MCF 10A (cell line): Measurements from ENCODE around the gene OR4F15. TPM values are rescaled to one million over a fixed set of nuclear protein-coding genes. Genes with fewer than 3 reads are reported as not detected.
"Not testable (repeated sequence)": the region's sequence is repeated elsewhere in the genome, so short reads cannot be mapped to it uniquely, and the experiment has no call there.

Source experiments
- Bru-seq: library from RNA; stranded (reverse); fragments of 400-500 nt; gene quantifications from one replicate; lab custom pipeline; 2021; lab: Mats Ljungman, UMichigan
- BruChase-seq, 2 experiments: library from RNA; stranded (reverse); fragments of 400-500 nt; gene quantifications; one replicate each; lab custom pipeline; 2021; lab: Mats Ljungman, UMichigan
- BruUV-seq: library from RNA; stranded (reverse); fragments of 400-500 nt; replicated peaks from 2 replicates; lab custom pipeline; 2021; lab: Mats Ljungman, UMichigan
- CTCF ChIA-PET: fragments of 300-600 bp; sonication (Branson Sonifier 250); formaldehyde crosslinking; extraction: SDS; loops from one replicate; lab custom pipeline; 2021; ENCODE audit warnings: antibody characterized with exemption, inconsistent platforms; lab: Yijun Ruan, JAX
- POLR2A ChIA-PET: fragments of 300-600, 350-650 bp; sonication (Branson Sonifier 250); formaldehyde crosslinking; extraction: SDS; loops from one replicate; lab custom pipeline; 2020; ENCODE audit warnings: antibody characterized with exemption, inconsistent platforms; lab: Yijun Ruan, JAX
- DNase-seq: peaks from one replicate; pipeline ENCODE4 v3.0.0-alpha.2; 2018; ENCODE audit not compliant: unreplicated experiment
- H3K27ac Mint-ChIP-seq: one replicate; pipeline ENCODE4 v1.8.0; 2022; ENCODE audit warnings: mild to moderate bottlenecking, low read depth, mixed read lengths; ENCODE audit not compliant: unreplicated experiment
- H3K27me3 Mint-ChIP-seq: one replicate; pipeline ENCODE4 v1.8.0; 2022; ENCODE audit warnings: mixed read lengths; ENCODE audit not compliant: insufficient read depth, unreplicated experiment
- H3K36me3 Mint-ChIP-seq: one replicate; pipeline ENCODE4 v1.8.0; 2022; ENCODE audit warnings: mild to moderate bottlenecking, moderate library complexity, mixed read lengths; ENCODE audit not compliant: insufficient read depth, unreplicated experiment
- H3K4me1 Mint-ChIP-seq: one replicate; pipeline ENCODE4 v1.8.0; 2022; ENCODE audit warnings: mixed read lengths; ENCODE audit not compliant: insufficient read depth, unreplicated experiment
- H3K4me3 Mint-ChIP-seq: one replicate; pipeline ENCODE4 v1.8.0; 2022; ENCODE audit warnings: mild to moderate bottlenecking, moderate library complexity, mixed read lengths; ENCODE audit not compliant: unreplicated experiment
- H3K9me3 Mint-ChIP-seq: one replicate; pipeline ENCODE4 v1.8.0; 2022; ENCODE audit warnings: mixed read lengths; ENCODE audit not compliant: unreplicated experiment
- intact Hi-C: fragments of 100-400 bp; cut with micrococcal nuclease; formaldehyde crosslinking; loops from 2 replicates; pipeline ENCODE4 v1.14.1; 2022
- long read RNA-seq: library from polyadenylated mRNA; stranded (forward); transcript quantifications from one replicate; pipeline ENCODE4 v2.0.0, GENCODE V29; 2022
- total RNA-seq: library from RNA; stranded (reverse); gene quantifications from 2 replicates; pipeline ENCODE4 v1.2.3, GENCODE V29; 2022
- TF ChIP-seq, protein P1 (sequence below): fragments of 200-600 bp; IDR thresholded peaks from one replicate; pipeline ENCODE4 v1.8.0; 2022; ENCODE audit warnings: antibody characterized with exemption, mild to moderate bottlenecking; ENCODE audit not compliant: unreplicated experiment

OR4F15 gene, protein sequence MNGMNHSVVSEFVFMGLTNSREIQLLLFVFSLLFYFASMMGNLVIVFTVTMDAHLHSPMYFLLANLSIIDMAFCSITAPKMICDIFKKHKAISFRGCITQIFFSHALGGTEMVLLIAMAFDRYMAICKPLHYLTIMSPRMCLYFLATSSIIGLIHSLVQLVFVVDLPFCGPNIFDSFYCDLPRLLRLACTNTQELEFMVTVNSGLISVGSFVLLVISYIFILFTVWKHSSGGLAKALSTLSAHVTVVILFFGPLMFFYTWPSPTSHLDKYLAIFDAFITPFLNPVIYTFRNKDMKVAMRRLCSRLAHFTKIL
- total RNA-seq (not detected in 2 replicates), Bru-seq, nascent RNA (percentile 14 among the genes with signal in this experiment), BruChase-seq, experiment 1, labeled RNA remaining after a 6-hour chase (not detected), BruChase-seq, experiment 2, labeled RNA remaining after a 2-hour chase (percentile 13 among the genes with signal in this experiment)
- long read RNA-seq = 0 reads

DNA sequence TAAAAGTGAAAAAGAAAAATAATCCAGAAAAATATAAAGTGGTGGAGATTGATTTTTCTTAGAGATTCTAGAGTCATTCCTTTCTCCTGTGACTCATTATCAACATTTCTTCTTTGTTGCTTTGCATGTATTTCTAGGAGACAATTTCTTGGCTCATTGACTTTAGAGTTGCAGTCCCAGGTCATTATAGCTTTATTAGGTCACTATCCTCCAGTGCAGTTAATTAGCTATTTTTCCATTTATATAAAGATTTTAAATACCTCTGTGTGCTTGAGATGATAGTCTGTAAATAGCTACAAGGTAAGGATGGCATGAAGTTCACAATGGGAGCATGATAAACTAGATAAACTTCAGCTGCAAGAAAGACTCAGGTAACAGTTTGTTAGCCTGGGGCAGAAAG is at the start of gene OR4F15:
Gene OR4F15, plus strand, starts transcription at position 301 of the 400 bp plus-strand sequence. CDS start 5,985 bp downstream, outside the sequence.
- TF ChIP-seq, protein P1, sequence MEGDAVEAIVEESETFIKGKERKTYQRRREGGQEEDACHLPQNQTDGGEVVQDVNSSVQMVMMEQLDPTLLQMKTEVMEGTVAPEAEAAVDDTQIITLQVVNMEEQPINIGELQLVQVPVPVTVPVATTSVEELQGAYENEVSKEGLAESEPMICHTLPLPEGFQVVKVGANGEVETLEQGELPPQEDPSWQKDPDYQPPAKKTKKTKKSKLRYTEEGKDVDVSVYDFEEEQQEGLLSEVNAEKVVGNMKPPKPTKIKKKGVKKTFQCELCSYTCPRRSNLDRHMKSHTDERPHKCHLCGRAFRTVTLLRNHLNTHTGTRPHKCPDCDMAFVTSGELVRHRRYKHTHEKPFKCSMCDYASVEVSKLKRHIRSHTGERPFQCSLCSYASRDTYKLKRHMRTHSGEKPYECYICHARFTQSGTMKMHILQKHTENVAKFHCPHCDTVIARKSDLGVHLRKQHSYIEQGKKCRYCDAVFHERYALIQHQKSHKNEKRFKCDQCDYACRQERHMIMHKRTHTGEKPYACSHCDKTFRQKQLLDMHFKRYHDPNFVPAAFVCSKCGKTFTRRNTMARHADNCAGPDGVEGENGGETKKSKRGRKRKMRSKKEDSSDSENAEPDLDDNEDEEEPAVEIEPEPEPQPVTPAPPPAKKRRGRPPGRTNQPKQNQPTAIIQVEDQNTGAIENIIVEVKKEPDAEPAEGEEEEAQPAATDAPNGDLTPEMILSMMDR = no peak
- no TSS peak for BruUV-seq
- CTCF ChIA-PET = no interaction called here
- POLR2A ChIA-PET = no interaction called here
- Mint-ChIP-seq H3K4me1 (no peaks in the 10 kb centered on the region), H3K27ac (no peak within 1 kb of the TSS), H3K36me3 (no peaks in the 10 kb centered on the region), H3K4me3 (no peak within 1 kb of the TSS), H3K9me3 (no peaks in the 10 kb centered on the region), H3K27me3 (peaks cover 67% of the 10 kb centered on the region)
- DNase-seq = no peak
- intact Hi-C loops = no loop called here

DNA sequence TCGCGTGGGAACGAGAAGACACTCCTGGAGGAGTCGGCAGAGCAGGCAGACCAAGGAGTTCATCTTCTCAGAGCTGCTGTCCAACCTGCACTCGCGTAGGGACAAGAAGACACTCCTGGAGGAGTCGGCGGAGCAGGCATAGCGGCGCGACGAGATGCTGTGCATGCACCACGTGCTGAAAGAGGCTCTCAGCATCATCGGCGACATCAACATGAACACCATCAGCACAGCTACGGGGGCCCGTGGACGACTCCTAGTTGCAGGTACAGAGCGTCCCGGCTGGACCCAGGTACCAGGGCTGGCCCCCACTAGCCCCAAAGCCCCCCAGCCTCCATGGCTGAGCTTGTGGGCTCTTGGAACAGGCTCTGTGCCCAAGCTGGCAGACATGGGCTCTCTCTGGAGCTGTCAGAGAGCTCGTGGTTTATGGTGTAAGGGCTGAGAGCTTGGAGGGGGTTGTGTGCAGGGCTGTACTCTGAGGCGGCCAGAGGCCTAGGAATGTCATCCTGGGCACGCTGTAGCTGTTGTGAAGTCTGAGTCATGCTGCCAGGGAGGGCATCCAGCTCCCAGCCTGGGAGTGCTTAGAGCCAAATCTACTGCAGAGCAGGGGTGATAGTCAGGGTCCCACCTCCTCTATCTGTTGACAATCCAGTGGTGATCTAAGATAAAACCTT is 47.2 kb upstream of the OR4F15 start:
- POLR2A ChIA-PET, H3K4me3 Mint-ChIP-seq, DNase-seq, BruUV-seq, H3K36me3 Mint-ChIP-seq, H3K9me3 Mint-ChIP-seq, H3K4me1 Mint-ChIP-seq, intact Hi-C loops, H3K27ac Mint-ChIP-seq: not testable (repeated sequence)
- CTCF ChIA-PET = interaction anchor here (0.6 kb wide), 1 partner anchor 73 kb away, joined by 3 read pairs; no protein-coding TSS in a partner anchor
- H3K27me3 Mint-ChIP-seq = peaks cover 16% of the 10 kb centered on the region

DNA sequence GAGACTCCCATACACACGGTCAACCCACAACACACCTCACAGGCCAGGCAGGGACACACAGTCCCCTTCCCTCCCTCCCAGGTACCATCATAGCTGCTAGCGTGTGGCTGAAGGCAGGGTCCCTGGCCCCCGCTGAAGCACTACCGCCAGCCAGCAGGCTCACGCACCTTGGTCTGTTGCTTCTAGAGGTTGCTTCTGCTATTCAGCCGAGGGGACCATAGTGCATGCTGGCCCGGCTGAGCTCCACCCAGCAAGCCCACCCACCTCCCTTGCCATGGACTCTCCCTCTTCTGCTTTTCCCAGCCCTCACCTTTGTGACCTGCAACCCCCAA is 46.7 kb upstream of the OR4F15 start:
- H3K27me3 Mint-ChIP-seq = peaks cover 16% of the 10 kb centered on the region
- H3K9me3 Mint-ChIP-seq, H3K4me1 Mint-ChIP-seq, H3K36me3 Mint-ChIP-seq, BruUV-seq, intact Hi-C loops, POLR2A ChIA-PET, H3K4me3 Mint-ChIP-seq, H3K27ac Mint-ChIP-seq, CTCF ChIA-PET, DNase-seq: not testable (repeated sequence)

DNA sequence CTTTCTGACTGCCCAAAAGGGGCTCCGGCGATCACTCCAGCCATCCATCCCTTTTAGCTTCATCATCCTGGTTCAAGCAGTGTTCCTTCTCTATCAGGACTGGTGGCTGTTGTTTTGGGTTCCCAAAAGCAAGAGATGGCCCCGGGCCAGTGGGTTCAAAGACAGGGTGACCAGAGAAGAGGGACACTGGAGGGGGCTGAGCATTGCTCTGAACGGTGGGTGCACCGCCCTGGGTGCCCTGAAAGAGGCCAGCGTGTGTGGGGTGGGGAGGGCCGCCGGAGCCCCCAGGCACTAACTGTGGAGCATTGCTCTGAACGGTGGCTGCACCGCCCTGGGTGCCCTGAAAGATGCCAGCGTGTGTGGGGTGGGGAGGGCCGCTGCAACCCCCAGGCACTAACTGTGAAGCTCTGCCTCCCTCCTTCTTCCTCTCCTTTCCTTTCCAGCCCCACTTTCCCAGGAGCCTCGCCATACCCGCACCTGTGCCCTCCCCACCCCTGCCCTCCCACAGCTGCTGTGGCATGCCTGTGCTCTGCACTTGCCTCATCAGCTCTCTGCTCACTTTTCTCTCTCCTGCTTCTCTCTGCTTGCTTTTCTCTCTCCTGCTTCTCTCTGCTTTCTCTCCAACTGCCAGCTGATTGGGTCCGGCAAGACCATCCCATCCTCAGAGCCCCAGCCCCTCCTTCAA is 46.1 kb upstream of the OR4F15 start:
- no peak overlapping the region for H3K4me3 Mint-ChIP-seq
- H3K4me1 Mint-ChIP-seq = peaks cover 5% of the 10 kb centered on the region
- POLR2A ChIA-PET = no interaction called here
- TF ChIP-seq, protein P1 = no peak
- peaks cover 7% of the 10 kb centered on the region for H3K36me3 Mint-ChIP-seq
- CTCF ChIA-PET = no interaction called here
- H3K9me3 Mint-ChIP-seq = no peaks in the 10 kb centered on the region
- no TSS peak for BruUV-seq
- intact Hi-C loops = no loop called here
- no peak overlapping the region for H3K27ac Mint-ChIP-seq
- DNase-seq = no peak
- H3K27me3 Mint-ChIP-seq = peaks cover 21% of the 10 kb centered on the region
